ENCODE data around the gene LDLRAD2. TPM values are rescaled to one million over a fixed set of nuclear protein-coding genes. Genes with fewer than 3 reads are reported as not detected.

LDLRAD2 gene
- total RNA-seq, 1 experiment from 2014 or later: not detected

GRCh38 chr1:21847223-21848205 is 35.4 kb downstream of the LDLRAD2 start (continued):
- no peak for TF ChIP-seq REST (IDR thresholded peaks at IDR 0.05; ENCODE audit: low read depth)
- TF ChIP-seq CEBPB (IDR thresholded peaks at IDR 0.05; ENCODE audit: low read depth): no peak
- TF ChIP-seq POLR2A (IDR thresholded peaks at IDR 0.05; ENCODE audit: borderline replicate concordance, extremely low read depth, insufficient read depth, insufficient read length): no peak
- TF ChIP-seq ELF1 (IDR thresholded peaks at IDR 0.05; ENCODE audit: borderline replicate concordance, low read depth): no peak
- no peak for TF ChIP-seq CBX3 (IDR thresholded peaks at IDR 0.05; ENCODE audit: low read depth)

GRCh38 chr1:21848524-21849174 is 36.6 kb downstream of the LDLRAD2 start:
- no peaks in the 10 kb centered on the region for H3K9me2 ChIP-seq (ENCODE audit: insufficient read depth)
- no peaks in the 10 kb centered on the region for H3K79me2 ChIP-seq (ENCODE audit: insufficient read depth, low read length)
- CTCF ChIA-PET: no interaction called here
- H3K36me3 ChIP-seq (ENCODE audit: control insufficient read depth in 1 of 2, insufficient read depth in 2 of 2, low read length in 2 of 2): no peaks in the 10 kb centered on the region
- no peaks in the 10 kb centered on the region for H3K4me1 ChIP-seq (ENCODE audit: control insufficient read depth in 1 of 2, insufficient read depth in 2 of 2, low read length in 2 of 2)
- H3K4me2 ChIP-seq (ENCODE audit: low read length): no peak overlapping the region
- RAD21 ChIA-PET (ENCODE audit: low non-redundant PET in 1 of 2, low total read pairs in 2 of 2, uncharacterized antibody in 2 of 2, unreplicated experiment in 2 of 2): no interaction called here
- POLR2A ChIA-PET: no interaction called here
- no peak overlapping the region for H3K9ac ChIP-seq (ENCODE audit: low read length)
- no peak for DNase-seq (ENCODE audit: low read depth, low spot score)
- no peak overlapping the region for H3K4me3 ChIP-seq (replicated peaks in 1 of 2; ENCODE audit: low read depth in 1 of 2, low read length in 2 of 2)
- H2AFZ ChIP-seq (ENCODE audit: low read depth, low read length, poor library complexity, severe bottlenecking): no peak overlapping the region
- no peaks in the 10 kb centered on the region for H3K9me3 ChIP-seq (ENCODE audit: control insufficient read depth in 1 of 2, insufficient read depth in 1 of 2, low read depth in 1 of 2, low read length in 2 of 2)
- intact Hi-C loops (cut with micrococcal nuclease): no loop called here
- no peak for ATAC-seq
- H3K27ac ChIP-seq (ENCODE audit: low read depth, low read length): no peak overlapping the region
- BruUV-seq (replicated peaks): no TSS peak
- no peak for TF ChIP-seq EGR1 (IDR thresholded peaks at IDR 0.05; ENCODE audit: low read depth)
- TF ChIP-seq TCF7L2 (IDR thresholded peaks at IDR 0.05; ENCODE audit: borderline replicate concordance, extremely low read depth, insufficient read depth, insufficient read length): no peak
- TF ChIP-seq EZH2phosphoT487 (IDR thresholded peaks at IDR 0.05; ENCODE audit: borderline replicate concordance): no peak
- no peak for TF ChIP-seq CEBPB (IDR thresholded peaks at IDR 0.05; ENCODE audit: low read depth)
- H3K27me3 ChIP-seq (ENCODE audit: insufficient read depth, low read length): no peaks in the 10 kb centered on the region
- H4K20me1 ChIP-seq (ENCODE audit: insufficient read depth): no peaks in the 10 kb centered on the region

All from HCT116 (cell line).